IMR-90 (cell line): ENCODE data around the gene DHRS13.
"Not testable (repeated sequence)": the region's sequence is repeated elsewhere in the genome, so short reads cannot be mapped to it uniquely, and the experiment has no call there.

Experiments
- CTCF ChIP-seq: conservative IDR thresholded peaks from 2 replicates; pipeline ENCODE4 v1.5.1; 2012; ENCODE audit warnings: mild to moderate bottlenecking, low read depth, low read length, improper control_type of control experiment
- POLR2A ChIP-seq: IDR thresholded peaks from 2 replicates; pipeline ENCODE4 v1.6.1; 2012; ENCODE audit warnings: mild to moderate bottlenecking, low read depth, low read length
- SMC3 ChIP-seq: fragments of 150-350 bp; IDR thresholded peaks from 2 replicates; pipeline ENCODE4 v1.6.1; 2016; ENCODE audit warnings: low read depth, mild to moderate bottlenecking, antibody characterized with exemption, low read length, moderate library complexity

- TF ChIP-seq CTCF, POLR2A, SMC3: not testable (repeated sequence)
Observed at GRCh38 chr17:28893248-28894183, 9.4 kb downstream of the DHRS13 start.
